ENCODE data around the gene RARA. TPM values are rescaled to one million over a fixed set of nuclear protein-coding genes. Genes with fewer than 3 reads are reported as not detected.

RARA gene
- total RNA-seq, 1 donor from 2014 or later = 38.8 TPM

DNA sequence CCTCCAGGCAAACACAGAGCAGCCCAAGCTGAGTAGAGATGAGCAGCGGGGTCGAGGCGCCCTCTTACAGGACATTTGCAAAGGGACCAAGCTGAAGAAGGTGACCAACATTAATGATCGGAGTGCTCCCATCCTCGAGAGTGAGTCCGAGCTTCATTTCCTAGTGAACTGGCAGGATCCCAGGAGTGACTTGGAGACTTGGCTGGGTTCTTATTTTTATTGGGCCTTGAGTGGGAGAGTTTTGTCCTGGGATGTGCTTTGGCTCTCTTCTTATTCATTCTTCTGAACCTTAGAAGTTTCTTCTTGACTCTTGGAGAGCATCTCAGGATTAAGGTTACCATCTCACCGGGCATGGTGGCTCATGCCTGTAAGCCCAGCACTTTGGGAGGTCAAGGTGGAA lies 48.5 kb upstream of the RARA start:
- Histone ChIP-seq H4K20me1 (ENCODE audit: insufficient read depth, low read length) (peaks cover 35% of the 10 kb centered on the region), H3K4me3 (ENCODE audit: insufficient read depth, low read depth, low read length) (no peak overlapping the region), H3K79me2 (ENCODE audit: insufficient read depth, low read length) (peaks cover 9% of the 10 kb centered on the region), H3K9ac (ENCODE audit: low read length) (no peak overlapping the region), H2AFZ (ENCODE audit: low read depth, low read length) (no peak overlapping the region), H3K27ac (ENCODE audit: low read depth, low read length) (no peak overlapping the region), H3K9me3 (ENCODE audit: insufficient read depth, low read depth, low read length) (no peaks in the 10 kb centered on the region), H3K4me1 (ENCODE audit: insufficient read depth, low read length) (no peaks in the 10 kb centered on the region), H3K36me3 (ENCODE audit: insufficient read depth, low read length) (peaks cover 33% of the 10 kb centered on the region), H3K27me3 (ENCODE audit: insufficient read depth, low read length) (no peaks in the 10 kb centered on the region), H3K4me2 (ENCODE audit: low read length) (no peak overlapping the region)
- no peak overlapping the region for H3K27ac Mint-ChIP-seq (ENCODE audit: unreplicated experiment)
- peaks cover 22% of the 10 kb centered on the region for H3K36me3 Mint-ChIP-seq (ENCODE audit: low read depth, unreplicated experiment)
- DNase-seq (ENCODE audit: low read depth) (no peak), FAIRE-seq (no peak)
- TF ChIP-seq, protein P1, sequence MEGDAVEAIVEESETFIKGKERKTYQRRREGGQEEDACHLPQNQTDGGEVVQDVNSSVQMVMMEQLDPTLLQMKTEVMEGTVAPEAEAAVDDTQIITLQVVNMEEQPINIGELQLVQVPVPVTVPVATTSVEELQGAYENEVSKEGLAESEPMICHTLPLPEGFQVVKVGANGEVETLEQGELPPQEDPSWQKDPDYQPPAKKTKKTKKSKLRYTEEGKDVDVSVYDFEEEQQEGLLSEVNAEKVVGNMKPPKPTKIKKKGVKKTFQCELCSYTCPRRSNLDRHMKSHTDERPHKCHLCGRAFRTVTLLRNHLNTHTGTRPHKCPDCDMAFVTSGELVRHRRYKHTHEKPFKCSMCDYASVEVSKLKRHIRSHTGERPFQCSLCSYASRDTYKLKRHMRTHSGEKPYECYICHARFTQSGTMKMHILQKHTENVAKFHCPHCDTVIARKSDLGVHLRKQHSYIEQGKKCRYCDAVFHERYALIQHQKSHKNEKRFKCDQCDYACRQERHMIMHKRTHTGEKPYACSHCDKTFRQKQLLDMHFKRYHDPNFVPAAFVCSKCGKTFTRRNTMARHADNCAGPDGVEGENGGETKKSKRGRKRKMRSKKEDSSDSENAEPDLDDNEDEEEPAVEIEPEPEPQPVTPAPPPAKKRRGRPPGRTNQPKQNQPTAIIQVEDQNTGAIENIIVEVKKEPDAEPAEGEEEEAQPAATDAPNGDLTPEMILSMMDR (IDR thresholded peaks at IDR 0.05; ENCODE audit: insufficient read depth, low read depth, low read length) = no peak
- no peak for TF ChIP-seq EZH2 (IDR thresholded peaks at IDR 0.05; ENCODE audit: insufficient read depth, low read length)
- H3K9me3 Mint-ChIP-seq (ENCODE audit: unreplicated experiment) = no peaks in the 10 kb centered on the region
- H3K4me1 Mint-ChIP-seq (ENCODE audit: low read depth, unreplicated experiment) = no peaks in the 10 kb centered on the region
- H3K4me3 Mint-ChIP-seq (ENCODE audit: unreplicated experiment) = no peak overlapping the region
- no peaks in the 10 kb centered on the region for H3K27me3 Mint-ChIP-seq (ENCODE audit: low read depth, unreplicated experiment)

DNA sequence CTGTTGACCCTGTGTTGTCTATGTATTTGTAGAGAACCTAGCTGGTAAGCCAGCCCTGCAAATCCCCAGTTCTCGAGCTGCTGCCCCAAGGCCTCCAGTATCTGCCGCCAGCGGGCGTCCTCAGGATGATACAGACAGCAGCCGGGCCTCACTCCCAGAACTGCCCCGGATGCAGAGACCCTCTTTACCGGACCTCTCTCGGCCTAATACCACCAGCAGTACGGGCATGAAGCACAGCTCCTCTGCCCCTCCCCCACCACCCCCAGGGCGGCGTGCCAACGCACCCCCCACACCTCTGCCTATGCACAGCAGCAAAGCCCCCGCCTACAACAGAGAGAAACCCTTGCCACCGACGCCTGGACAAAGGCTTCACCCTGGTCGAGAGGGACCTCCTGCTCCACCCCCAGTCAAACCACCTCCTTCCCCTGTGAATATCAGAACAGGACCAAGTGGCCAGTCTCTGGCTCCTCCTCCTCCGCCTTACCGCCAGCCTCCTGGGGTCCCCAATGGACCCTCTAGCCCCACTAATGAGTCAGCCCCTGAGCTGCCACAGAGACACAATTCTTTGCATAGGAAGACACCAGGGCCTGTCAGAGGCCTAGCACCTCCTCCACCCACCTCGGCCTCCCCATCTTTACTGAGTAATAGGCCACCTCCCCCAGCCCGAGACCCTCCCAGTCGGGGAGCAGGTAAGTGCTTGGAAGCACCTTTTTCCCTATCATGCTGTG lies 44.4 kb upstream of the RARA start:
- H3K79me2 ChIP-seq (ENCODE audit: insufficient read depth, low read length) = peaks cover 3% of the 10 kb centered on the region
- H3K9ac ChIP-seq (ENCODE audit: low read length) = no peak overlapping the region
- no peaks in the 10 kb centered on the region for H3K4me1 Mint-ChIP-seq (ENCODE audit: low read depth, unreplicated experiment)
- H3K4me3 Mint-ChIP-seq (ENCODE audit: unreplicated experiment) = no peak overlapping the region
- no peaks in the 10 kb centered on the region for H3K27me3 Mint-ChIP-seq (ENCODE audit: low read depth, unreplicated experiment)
- H3K4me1 ChIP-seq (ENCODE audit: insufficient read depth, low read length) = no peaks in the 10 kb centered on the region
- FAIRE-seq = no peak
- no peaks in the 10 kb centered on the region for H3K27me3 ChIP-seq (ENCODE audit: insufficient read depth, low read length)
- peaks cover 18% of the 10 kb centered on the region for H4K20me1 ChIP-seq (ENCODE audit: insufficient read depth, low read length)
- no peak overlapping the region for H3K4me2 ChIP-seq (ENCODE audit: low read length)
- DNase-seq (ENCODE audit: low read depth) = no peak
- H3K27ac ChIP-seq (ENCODE audit: low read depth, low read length) = no peak overlapping the region
- peaks cover 16% of the 10 kb centered on the region for H3K36me3 Mint-ChIP-seq (ENCODE audit: low read depth, unreplicated experiment)
- H3K9me3 Mint-ChIP-seq (ENCODE audit: unreplicated experiment) = no peaks in the 10 kb centered on the region
- no peak overlapping the region for H2AFZ ChIP-seq (ENCODE audit: low read depth, low read length)
- H3K9me3 ChIP-seq (ENCODE audit: insufficient read depth, low read depth, low read length) = no peaks in the 10 kb centered on the region
- H3K27ac Mint-ChIP-seq (ENCODE audit: unreplicated experiment) = no peak overlapping the region
- peaks cover 31% of the 10 kb centered on the region for H3K36me3 ChIP-seq (ENCODE audit: insufficient read depth, low read length)
- no peak overlapping the region for H3K4me3 ChIP-seq (ENCODE audit: insufficient read depth, low read depth, low read length)
- TF ChIP-seq, protein P1 (IDR thresholded peaks at IDR 0.05; ENCODE audit: insufficient read depth, low read depth, low read length) = no peak
- TF ChIP-seq EZH2 (IDR thresholded peaks at IDR 0.05; ENCODE audit: insufficient read depth, low read length) = no peak

DNA sequence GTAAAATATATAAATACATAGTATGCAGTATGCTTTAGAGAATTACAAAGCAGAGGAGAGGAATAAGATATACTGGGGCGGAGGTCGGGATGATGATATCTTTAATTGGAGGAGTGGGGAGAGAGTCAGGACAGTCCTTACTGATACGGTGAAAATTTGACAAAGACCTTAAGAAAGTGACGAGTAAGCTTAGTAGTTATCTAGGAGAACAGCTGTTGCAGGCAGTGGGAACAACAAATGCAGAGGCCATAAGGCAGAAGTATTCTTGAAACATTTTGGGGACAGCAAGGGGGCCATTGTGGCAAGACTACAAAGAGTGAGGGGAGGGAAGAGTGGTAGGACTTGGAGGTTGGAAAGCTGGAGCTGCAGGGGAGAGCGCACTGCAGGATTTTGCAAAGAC lies 43.6 kb upstream of the RARA start:
- Mint-ChIP-seq H3K36me3 (ENCODE audit: low read depth, unreplicated experiment) (peaks cover 14% of the 10 kb centered on the region), H3K4me1 (ENCODE audit: low read depth, unreplicated experiment) (no peaks in the 10 kb centered on the region), H3K9me3 (ENCODE audit: unreplicated experiment) (no peaks in the 10 kb centered on the region), H3K4me3 (ENCODE audit: unreplicated experiment) (no peak overlapping the region), H3K27ac (ENCODE audit: unreplicated experiment) (no peak overlapping the region), H3K27me3 (ENCODE audit: low read depth, unreplicated experiment) (no peaks in the 10 kb centered on the region)
- Histone ChIP-seq H2AFZ (ENCODE audit: low read depth, low read length) (no peak overlapping the region), H3K9me3 (ENCODE audit: insufficient read depth, low read depth, low read length) (no peaks in the 10 kb centered on the region), H3K4me3 (ENCODE audit: insufficient read depth, low read depth, low read length) (no peak overlapping the region), H3K27me3 (ENCODE audit: insufficient read depth, low read length) (no peaks in the 10 kb centered on the region), H3K4me1 (ENCODE audit: insufficient read depth, low read length) (no peaks in the 10 kb centered on the region), H4K20me1 (ENCODE audit: insufficient read depth, low read length) (peaks cover 16% of the 10 kb centered on the region), H3K9ac (ENCODE audit: low read length) (no peak overlapping the region), H3K4me2 (ENCODE audit: low read length) (no peak overlapping the region), H3K36me3 (ENCODE audit: insufficient read depth, low read length) (peaks cover 26% of the 10 kb centered on the region), H3K27ac (ENCODE audit: low read depth, low read length) (no peak overlapping the region), H3K79me2 (ENCODE audit: insufficient read depth, low read length) (no peaks in the 10 kb centered on the region)
- FAIRE-seq (no peak), DNase-seq (ENCODE audit: low read depth) (no peak)
- no peak for TF ChIP-seq EZH2 (IDR thresholded peaks at IDR 0.05; ENCODE audit: insufficient read depth, low read length)
- TF ChIP-seq, protein P1 (IDR thresholded peaks at IDR 0.05; ENCODE audit: insufficient read depth, low read depth, low read length) = no peak
